PFSK-1 (cell line): ENCODE data around the gene FBLIM1.

Source experiments
- POLR2AphosphoS5 ChIP-seq: IDR thresholded peaks from 2 replicates; pipeline ENCODE4 v1.6.1; 2012; ENCODE audit warnings: low read depth, mild to moderate bottlenecking, control low read depth, low read length, moderate library complexity
- TAF1 ChIP-seq: IDR thresholded peaks from 2 replicates; pipeline ENCODE4 v1.6.1; 2012; ENCODE audit warnings: low read length, control low read depth, borderline replicate concordance; ENCODE audit not compliant: insufficient read depth

DNA sequence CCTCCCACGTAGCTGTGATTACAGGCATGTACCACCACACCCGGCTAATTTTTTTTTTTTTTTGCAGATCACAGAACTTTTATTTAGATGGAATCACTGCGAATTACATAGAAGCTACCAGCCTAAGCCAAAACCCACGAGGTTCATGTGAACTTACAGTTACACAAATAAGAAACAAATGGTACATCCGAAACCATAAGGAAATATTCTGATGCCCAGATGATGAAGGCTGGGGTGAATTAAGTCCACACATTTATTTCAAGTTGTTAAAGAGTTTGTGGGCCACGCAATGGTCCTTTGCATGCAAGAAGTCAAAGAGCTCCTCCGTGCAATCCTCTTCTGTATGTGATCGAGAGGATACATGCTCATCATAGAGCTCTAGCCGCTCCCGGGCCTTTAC, 48.5 kb downstream of the FBLIM1 start:
- TF ChIP-seq TAF1: no peak
- TF ChIP-seq POLR2AphosphoS5: no peak
